G401 (cell line): ENCODE measurements around the gene DPEP1. TPM values are rescaled to one million over a fixed set of nuclear protein-coding genes. Genes with fewer than 3 reads are reported as not detected.
"Not testable (repeated sequence)": the region's sequence is repeated elsewhere in the genome, so short reads cannot be mapped to it uniquely, and the experiment has no call there.

Source experiments
- DNase-seq: peaks from one replicate; pipeline ENCODE4 v3.0.0-alpha.2; 2015; ENCODE audit warnings: low spot score
- in situ Hi-C: cut with HindIII; loops from 2 replicates; pipeline ENCODE4 v1.10.0; 2016; ENCODE audit warnings: low sequenced_read_pairs, mixed read lengths
- total RNA-seq: library from RNA; depleted of rRNA; stranded (reverse); fragments of >200 nt; shearing (Covaris generic); gene quantifications from 2 replicates; pipeline ENCODE4 v1.2.3, GENCODE V29; 2014

The DPEP1 gene
- total RNA-seq, 1 experiment from 2014 or later, result not detected

DNA sequence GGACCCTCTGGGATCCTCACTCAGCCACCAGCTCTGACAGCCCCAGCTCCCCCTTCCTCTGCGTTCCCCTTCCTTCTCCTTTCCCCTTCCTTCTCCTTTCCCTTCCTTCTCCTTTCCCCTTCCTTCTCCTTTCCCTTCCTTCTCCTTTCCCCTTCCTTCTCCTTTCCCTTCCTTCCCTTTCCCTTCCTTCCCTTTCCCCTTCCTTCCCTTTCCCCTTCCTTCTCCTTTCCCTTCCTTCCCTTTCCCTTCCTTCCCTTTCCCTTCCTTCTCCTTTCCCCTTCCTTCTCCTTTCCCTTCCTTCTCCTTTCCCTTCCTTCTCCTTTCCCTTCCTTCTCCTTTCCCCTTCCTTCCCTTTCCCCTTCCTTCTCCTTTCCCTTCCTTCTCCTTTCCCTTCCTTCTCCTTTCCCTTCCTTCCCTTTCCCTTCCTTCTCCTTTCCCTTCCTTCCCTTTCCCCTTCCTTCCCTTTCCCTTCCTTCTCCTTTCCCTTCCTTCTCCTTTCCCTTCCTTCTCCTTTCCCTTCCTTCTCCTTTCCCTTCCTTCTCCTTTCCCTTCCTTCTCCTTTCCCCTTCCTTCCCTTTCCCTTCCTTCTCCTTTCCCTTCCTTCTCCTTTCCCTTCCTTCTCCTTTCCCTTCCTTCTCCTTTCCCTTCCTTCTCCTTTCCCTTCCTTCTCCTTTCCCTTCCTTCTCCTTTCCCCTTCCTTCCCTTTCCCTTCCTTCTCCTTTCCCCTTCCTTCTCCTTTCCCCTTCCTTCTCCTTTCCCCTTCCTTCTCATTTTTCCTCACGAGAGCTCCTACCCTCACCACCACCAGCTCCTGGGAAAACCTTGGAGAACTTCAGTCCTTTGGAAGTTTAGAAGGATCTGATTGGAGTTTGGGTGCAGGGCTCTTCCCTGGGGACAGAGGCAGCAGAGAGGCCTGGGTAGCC lies 21.3 kb downstream of the DPEP1 start:
- in situ Hi-C loops, DNase-seq: not testable (repeated sequence)

- in situ Hi-C loops, result no loop called here
Measured at GRCh38 chr16:89636663-89637062, 23.2 kb downstream of the DPEP1 start.

DNA sequence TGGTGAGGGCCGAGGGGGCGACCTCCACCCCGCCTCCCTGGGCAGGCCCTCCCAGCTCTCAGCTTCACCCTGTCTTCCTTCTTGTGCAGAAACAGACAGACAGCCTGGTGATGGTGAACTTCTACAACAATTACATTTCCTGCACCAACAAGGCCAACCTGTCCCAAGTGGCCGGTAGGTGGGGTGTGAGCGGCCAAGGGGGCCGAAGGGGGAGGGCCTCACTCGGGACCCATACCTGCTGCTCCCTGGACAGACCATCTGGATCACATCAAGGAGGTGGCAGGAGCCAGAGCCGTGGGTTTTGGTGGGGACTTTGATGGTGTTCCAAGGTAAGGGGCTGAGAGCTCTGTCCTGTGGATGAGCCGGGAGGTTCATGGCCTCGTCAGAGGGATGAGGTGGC lies 23.9 kb downstream of the DPEP1 start:
- in situ Hi-C loops, result no loop called here
- DNase-seq, result no peak

More at GRCh38 chr16:89636663-89637062, 23.2 kb downstream of the DPEP1 start:
- no peak for DNase-seq

DNA sequence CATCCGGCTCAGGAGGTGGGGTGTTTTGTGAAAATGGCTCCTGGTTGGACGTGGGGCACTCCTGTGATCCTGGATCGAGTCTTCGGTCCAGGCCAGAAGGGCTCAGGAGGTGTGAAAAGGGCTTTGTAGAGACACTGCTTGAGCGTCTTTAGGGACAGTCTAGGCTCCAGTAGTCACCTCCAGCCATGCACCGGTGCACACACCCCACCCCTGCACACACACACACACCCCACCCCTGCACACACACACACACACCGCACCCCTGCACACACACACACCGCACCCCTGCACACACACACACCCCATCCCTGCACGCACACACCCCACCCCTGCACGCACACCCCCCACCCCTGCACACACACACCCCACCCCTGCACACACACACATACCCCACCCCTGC lies 25.0 kb downstream of the DPEP1 start:
- DNase-seq, result no peak
- in situ Hi-C loops, result no loop called here

- no peak for DNase-seq
- in situ Hi-C loops, result no loop called here
Measured at GRCh38 chr16:89639385-89639784, 25.9 kb downstream of the DPEP1 start.

DNA sequence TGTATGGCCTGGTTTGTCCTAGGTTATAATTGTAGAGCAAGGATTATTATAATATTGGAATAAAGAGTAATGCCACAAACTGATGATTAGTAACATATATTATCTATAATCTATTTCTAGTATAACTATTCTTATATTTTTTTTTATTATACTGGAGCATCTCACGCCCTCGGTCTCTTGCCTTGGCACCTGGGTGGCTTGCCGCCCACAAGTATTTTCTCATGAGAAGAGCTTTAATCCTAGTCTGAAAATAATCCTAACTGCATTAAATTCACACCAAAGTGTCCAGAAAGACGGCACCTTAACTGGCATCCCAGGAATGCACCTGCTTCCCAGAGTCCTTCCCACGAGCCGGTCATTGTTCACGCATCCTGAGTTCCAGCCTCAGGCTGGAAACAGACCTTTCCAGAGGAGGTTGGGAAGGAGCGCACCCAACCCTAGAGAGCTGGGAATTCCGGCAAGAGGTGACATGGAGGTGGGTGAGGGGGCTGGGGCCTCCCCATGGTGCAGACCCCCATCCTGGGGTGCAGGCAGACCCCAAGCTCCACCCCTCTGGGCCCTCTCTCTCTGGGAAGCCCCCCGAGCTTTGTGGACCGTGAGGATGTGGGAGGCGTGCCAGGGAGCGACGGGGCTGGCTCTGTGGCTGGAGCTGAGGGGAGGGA lies 28.1 kb downstream of the DPEP1 start:
- no peak for DNase-seq
- in situ Hi-C loops, result no loop called here

DNA sequence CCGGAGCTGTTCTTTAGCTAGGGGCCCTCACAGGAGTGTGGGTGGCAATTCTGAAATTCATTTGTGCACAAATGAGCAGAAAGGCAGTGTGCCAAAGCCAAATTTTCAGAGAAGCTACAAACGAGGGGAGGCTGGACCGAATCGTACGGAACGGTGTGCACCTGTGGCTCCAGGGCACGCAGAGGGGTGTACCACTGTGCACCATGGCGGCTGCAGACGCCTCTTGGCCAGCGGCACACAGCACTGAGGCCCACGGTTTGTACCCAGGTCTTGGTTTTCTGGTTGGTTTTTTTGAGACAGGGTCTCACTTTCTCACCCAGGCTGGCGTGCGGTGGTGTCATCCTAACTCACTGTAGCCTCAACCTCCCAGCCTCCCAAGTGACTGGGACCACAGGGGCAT lies 29.1 kb downstream of the DPEP1 start:
- DNase-seq, result no peak
- in situ Hi-C loops, result no loop called here

DNA sequence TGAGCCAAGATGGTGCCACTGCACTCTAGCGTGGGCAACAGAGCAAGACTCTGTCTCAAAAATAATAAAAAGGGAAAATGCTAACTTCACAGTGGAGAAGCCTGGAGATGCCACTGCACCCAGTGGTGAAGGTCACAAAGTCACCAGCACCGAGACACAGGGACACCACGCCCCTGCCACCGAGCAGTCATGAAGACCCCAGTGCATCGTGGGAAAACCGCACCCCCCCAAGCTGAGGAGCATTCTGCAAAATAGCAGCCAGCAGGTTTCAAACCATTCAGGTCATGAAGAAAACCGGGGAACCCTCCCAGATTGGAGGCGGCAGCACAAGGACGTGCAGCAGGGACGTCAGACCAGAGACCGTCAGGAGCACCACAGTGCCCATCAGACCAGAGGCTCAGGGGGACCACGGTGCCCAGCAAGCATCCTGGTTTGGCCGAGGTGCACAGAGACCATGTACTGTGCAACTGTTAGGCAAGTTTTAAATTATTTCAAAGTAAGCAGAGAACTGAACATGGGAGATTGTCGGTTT lies 30.4 kb downstream of the DPEP1 start:
- in situ Hi-C loops, result no loop called here
- no peak for DNase-seq

GRCh38 chr16:89645122-89645521 lies 31.7 kb downstream of the DPEP1 start:
- in situ Hi-C loops, result no loop called here
- no peak for DNase-seq

GRCh38 chr16:89646270-89646669 lies 32.8 kb downstream of the DPEP1 start:
- in situ Hi-C loops, result no loop called here

DNA sequence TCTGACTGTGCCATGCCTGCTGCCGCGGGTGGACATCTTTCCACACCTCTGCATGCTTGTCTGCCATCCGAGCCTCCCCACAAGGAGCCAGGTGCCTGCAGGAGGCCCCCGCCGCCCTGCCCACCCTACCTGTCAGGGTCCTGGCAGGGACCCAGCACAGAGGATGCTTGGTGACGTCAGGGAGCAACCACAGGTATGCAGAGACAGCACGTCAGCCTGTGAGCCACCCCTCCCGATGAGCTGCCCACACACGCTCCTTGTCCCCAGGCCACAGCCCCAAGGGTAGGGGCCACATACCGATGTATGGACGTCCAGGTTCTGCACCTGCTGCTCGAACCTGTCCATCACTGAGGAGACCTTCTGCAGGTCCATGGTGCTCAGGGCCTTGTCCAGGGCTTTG lies 33.5 kb downstream of the DPEP1 start:
- in situ Hi-C loops, result no loop called here
- no peak for DNase-seq

More at GRCh38 chr16:89646270-89646669, 32.8 kb downstream of the DPEP1 start:
- DNase-seq, result no peak

DNA sequence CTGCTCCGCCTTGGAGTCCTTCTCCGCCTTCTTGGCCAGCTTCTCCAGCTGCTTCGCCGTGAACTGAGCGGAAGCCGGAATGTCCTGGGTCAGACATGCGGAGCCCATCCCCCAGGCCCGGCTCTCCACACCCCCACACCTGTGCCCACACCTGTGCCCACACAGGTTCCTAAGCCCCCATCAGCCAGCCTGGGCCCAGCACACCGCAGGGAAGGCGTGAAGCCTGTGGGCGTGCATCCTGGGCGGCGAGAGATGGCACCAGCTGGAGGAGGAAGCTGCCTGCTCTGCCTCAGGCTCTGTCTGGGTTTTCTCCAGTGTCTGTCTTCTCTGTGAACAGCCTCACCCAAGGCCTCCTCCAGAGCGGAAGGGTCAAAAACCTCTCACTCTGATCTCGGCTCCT lies 38.1 kb downstream of the DPEP1 start:
- no peak for DNase-seq
- in situ Hi-C loops, result no loop called here

DNA sequence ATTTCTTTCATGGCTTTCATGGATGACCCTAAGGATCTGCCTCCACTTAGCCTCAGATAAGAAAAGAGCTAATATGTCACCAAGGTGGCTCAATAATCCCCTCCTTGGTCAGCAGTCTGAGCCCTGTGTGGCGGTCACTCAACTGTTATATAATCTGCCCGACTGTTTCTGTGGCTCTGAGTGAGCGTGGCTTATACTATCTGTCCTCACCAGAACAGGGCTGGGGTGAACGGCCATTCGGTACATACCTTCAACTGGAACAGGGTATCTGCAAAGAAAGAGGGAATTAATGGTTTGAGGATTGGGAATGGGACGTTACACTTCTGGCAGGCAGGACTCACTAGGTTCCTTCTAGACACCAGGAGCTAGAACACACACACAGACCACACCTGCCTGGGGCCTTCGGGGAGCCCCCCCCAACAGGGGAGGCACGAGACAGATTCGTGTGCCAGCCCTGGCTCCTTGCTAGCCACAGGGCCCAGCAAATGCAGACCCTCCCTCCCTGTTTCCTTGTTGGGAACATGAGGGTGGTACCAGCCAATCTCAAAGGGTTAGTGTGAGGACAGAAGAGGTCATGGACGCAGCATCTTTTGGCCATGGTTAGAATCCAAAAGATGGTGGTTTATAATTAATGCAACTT lies 40.3 kb downstream of the DPEP1 start:
- in situ Hi-C loops, result no loop called here
- no peak for DNase-seq

GRCh38 chr16:89655062-89655643 lies 41.7 kb downstream of the DPEP1 start:
- DNase-seq, result no peak
- in situ Hi-C loops, result no loop called here

DNA sequence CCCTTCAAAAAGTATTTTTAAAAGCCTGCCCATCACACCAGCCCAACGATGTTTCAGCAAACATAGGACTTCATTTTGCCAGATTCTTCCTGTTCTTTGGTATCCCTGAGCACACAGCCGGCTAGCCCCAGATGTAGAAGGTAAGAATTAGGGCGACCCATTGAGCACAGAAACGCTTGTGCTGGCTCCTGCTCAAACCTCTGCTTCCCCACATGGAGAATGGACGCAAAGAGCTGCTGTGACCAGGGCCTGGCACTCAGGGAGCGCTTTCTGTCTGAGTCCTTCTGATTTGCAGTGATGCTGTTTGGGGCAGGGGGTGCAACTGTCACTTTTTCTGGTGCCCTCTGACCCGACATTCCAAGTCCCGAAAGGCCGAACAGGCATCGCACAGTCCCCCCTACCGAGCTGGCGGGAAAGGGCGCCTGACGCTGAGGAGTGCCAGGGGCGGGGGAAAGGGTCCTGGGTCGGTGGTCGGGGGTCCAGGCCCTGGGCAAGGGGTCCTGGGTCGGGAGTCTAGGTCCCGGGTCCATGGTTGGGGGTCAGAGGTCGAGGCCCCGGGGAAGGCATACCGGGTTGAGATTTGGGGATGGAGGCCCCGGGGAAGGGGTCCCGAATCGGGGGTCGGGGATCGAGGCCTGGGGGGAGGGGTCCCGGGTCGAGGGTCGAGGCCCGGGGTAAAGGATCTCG lies 43.1 kb downstream of the DPEP1 start:
- no peak for DNase-seq
- in situ Hi-C loops, result no loop called here

DNA sequence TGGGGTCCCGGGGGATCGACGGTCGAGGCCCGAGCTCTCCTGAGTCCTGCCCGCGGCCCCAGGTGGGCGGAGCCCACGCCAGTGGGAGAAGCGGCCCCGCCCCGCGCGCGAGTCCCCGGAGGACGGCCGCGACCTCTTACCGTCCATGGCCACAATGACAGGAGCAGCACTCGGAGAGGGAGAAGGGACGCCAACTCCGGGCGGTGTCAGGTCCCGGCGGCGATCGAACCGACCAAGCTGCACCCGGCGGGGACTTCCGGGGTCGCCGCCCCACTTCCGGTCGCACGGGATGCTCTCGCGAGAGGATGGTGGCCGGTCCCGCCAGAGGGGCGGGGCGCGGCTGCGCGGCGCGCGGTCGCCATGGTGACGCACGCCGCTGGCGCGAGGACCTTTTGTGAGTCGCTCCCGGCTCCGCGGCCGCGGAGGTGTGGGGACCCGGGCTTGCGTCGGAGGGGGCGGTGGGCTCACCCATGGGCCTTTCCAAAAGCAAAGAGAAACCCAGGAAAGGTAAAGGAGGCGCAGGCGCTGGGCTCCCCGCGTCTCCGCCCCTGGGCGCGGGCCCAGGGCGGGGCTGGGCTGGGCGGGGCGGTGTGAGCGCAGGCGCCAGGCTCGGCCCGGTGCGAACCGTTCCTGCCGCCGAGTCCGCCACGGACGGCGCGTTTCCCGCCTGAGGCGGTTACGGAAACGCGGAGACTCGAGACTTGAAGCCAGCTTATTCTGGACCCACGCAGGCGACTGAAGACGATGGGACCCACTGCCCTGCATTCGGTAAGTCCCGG lies 44.2 kb downstream of the DPEP1 start, which contains the start of the genes CHMP1A and SPATA33:
CHMP1A (minus strand) TSS at position 267 of the 779 bp plus-strand sequence; CDS start at position 147, 120 bp downstream.
SPATA33 (plus strand) TSS at position 395 of the 779 bp plus-strand sequence; CDS start at position 471, 76 bp downstream.
- in situ Hi-C loops, result no loop called here
- peak; percentile 81 for DNase-seq

- no peak for DNase-seq
- in situ Hi-C loops, result no loop called here
Measured at GRCh38 chr16:89658221-89658879, 44.9 kb downstream of the DPEP1 start.
